Adrenal gland (tissue), 5 donors: ENCODE measurements around the gene NT5C3A.
"Not testable (repeated sequence)": the region's sequence is repeated elsewhere in the genome, so short reads cannot be mapped to it uniquely, and the experiment has no call there.

Experiments used
- POLR2A ChIP-seq, 2 donors: fragments of 450-650 bp; IDR thresholded peaks; one replicate each; pipeline ENCODE4 v1.6.1; 2017; ENCODE audit warnings: antibody characterized with exemption in 2 of 2, mild to moderate bottlenecking in 2 of 2, moderate library complexity in 1 of 2
- TF ChIP-seq, protein P1 (sequence below), 6 experiments: fragments of 450-650 bp in 4 of 6; fragments of 200-600 bp in 2 of 6; sonication (generic) in 1 of 6; IDR thresholded peaks; 1 replicate in 5 of 6; 2 replicates in 1 of 6; pipeline versions ENCODE4 v1.5.1 to v1.8.0; 2016 to 2021; ENCODE audit warnings: antibody characterized with exemption in 6 of 6, mild to moderate bottlenecking in 2 of 6, moderate library complexity in 1 of 6
- donor health status: DM: no; HTN: no; CAD: no.

DNA sequence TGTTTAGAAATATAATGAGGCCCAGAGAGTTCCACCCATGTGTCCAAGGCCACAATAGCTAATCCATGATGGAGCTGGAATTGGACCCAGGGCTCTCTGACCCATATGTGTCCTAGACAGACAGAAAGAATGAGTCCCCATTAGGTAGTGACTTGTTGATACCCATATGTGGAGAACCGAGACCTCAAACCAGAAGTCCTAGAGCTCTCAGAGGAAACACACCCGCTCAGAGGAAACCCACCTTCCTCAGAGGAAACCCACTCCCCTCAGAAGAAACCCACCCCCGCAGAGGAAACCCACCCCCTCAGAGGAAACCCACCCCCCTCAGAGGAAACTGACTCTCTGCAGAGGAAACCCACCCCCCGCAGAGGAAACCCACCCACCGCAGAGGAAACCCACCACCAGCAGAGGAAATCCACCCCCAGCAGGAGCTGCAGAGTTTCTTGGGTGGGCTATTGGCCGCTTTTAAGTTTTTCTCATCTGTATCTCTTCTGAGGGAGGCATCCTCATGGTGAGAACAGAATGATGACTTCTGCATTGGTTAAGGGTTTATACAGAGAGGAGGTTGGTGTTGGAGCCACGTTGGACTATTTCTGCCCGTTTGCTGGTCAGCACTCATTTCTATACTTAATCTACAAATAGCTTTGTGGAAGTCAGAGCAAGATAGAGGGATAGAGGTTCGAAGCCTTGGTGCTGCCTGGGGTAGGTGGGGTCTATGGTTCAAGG lies 70.4 kb downstream of the NT5C3A start:
- TF ChIP-seq POLR2A (IDR thresholded peaks at IDR 0.05) = not testable (repeated sequence)
- TF ChIP-seq, protein P1, sequence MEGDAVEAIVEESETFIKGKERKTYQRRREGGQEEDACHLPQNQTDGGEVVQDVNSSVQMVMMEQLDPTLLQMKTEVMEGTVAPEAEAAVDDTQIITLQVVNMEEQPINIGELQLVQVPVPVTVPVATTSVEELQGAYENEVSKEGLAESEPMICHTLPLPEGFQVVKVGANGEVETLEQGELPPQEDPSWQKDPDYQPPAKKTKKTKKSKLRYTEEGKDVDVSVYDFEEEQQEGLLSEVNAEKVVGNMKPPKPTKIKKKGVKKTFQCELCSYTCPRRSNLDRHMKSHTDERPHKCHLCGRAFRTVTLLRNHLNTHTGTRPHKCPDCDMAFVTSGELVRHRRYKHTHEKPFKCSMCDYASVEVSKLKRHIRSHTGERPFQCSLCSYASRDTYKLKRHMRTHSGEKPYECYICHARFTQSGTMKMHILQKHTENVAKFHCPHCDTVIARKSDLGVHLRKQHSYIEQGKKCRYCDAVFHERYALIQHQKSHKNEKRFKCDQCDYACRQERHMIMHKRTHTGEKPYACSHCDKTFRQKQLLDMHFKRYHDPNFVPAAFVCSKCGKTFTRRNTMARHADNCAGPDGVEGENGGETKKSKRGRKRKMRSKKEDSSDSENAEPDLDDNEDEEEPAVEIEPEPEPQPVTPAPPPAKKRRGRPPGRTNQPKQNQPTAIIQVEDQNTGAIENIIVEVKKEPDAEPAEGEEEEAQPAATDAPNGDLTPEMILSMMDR (IDR thresholded peaks at IDR 0.05) = not testable (repeated sequence)
